SK-N-SH (cell line): ENCODE results near the gene SPOCK1. TPM values are rescaled to one million over a fixed set of nuclear protein-coding genes. Genes with fewer than 3 reads are reported as not detected.

Experiments used
- CTCF ChIA-PET: fragments of 300-600, 350-600 bp; formaldehyde crosslinking; extraction: SDS; loops from one replicate; lab custom pipeline; 2021; lab: Yijun Ruan, JAX
- POLR2A ChIA-PET: fragments of 350-600 bp; sonication (Branson Sonifier 250); formaldehyde crosslinking; extraction: SDS; loops from one replicate; lab custom pipeline; 2020; ENCODE audit warnings: antibody characterized with exemption, inconsistent platforms; lab: Yijun Ruan, JAX
- DNase-seq: peaks from one replicate; pipeline ENCODE4 v3.0.0; 2012
- H2AFZ ChIP-seq: fragments of 200-600 bp; sonication (generic); 2 replicates; pipeline ENCODE4 v1.8.1; 2016; ENCODE audit warnings: antibody characterized with exemption, mild to moderate bottlenecking, low read depth
- H3F3A ChIP-seq: fragments of 200-600 bp; sonication (generic); replicated peaks from 2 replicates; pipeline ENCODE3; 2016; ENCODE audit warnings: antibody characterized with exemption, mild to moderate bottlenecking; ENCODE audit not compliant: insufficient read depth
- H3K27ac ChIP-seq, 2 experiments: fragments of 200-500 bp in 1 of 2; fragments of 200-600 bp in 1 of 2; sonication (Bioruptor generic) in 1 of 2; sonication (generic), shearing (Covaris generic) in 1 of 2; 2 replicates each; pipeline versions ENCODE4 v1.5.1 to v1.6.1; 2014 to 2016; ENCODE audit warnings: low read depth in 2 of 2, inconsistent platforms in 1 of 2, low read length in 1 of 2, mild to moderate bottlenecking in 1 of 2, mixed read lengths in 1 of 2
- H3K27me3 ChIP-seq: fragments of 200-600 bp; sonication (generic), shearing (Covaris generic); 2 replicates; pipeline ENCODE4 v1.6.1; 2016; ENCODE audit warnings: mixed run types; ENCODE audit not compliant: insufficient read depth
- H3K36me3 ChIP-seq, 2 experiments: fragments of 200-500 bp in 1 of 2; fragments of 200-600 bp in 1 of 2; sonication (Bioruptor generic) in 1 of 2; sonication (generic) in 1 of 2; replicated peaks in 1 of 2; 2 replicates each; pipeline versions ENCODE3 to v1.5.1; 2014 to 2016; ENCODE audit warnings: low read length in 1 of 2, mild to moderate bottlenecking in 1 of 2; ENCODE audit not compliant: insufficient read depth in 2 of 2, control insufficient read depth in 1 of 2
- H3K4me1 ChIP-seq, 2 experiments: fragments of 200-500 bp in 1 of 2; fragments of 200-600 bp in 1 of 2; sonication (Bioruptor generic) in 1 of 2; sonication (generic), shearing (Covaris generic) in 1 of 2; 2 replicates each; pipeline versions ENCODE4 v1.5.1 to v1.6.1; 2014 to 2016; ENCODE audit warnings: low read depth in 1 of 2, low read length in 1 of 2, mixed run types in 1 of 2; ENCODE audit not compliant: insufficient read depth in 2 of 2, control insufficient read depth in 1 of 2
- H3K4me2 ChIP-seq: fragments of 200-600 bp; sonication (generic), shearing (Covaris generic); 2 replicates; pipeline ENCODE4 v1.6.1; 2017; ENCODE audit warnings: mixed run types
- H3K4me3 ChIP-seq, 2 experiments: fragments of 200-500 bp in 1 of 2; fragments of 200-600 bp in 1 of 2; sonication (Bioruptor generic) in 1 of 2; sonication (generic), shearing (Covaris generic) in 1 of 2; 2 replicates each; pipeline versions ENCODE4 v1.5.1 to v1.8.1; 2014 to 2016; ENCODE audit warnings: low read depth in 2 of 2, inconsistent platforms in 1 of 2, low read length in 1 of 2, mild to moderate bottlenecking in 1 of 2, mixed read lengths in 1 of 2, moderate library complexity in 1 of 2
- H3K79me2 ChIP-seq: fragments of 200-600 bp; sonication (generic); 2 replicates; pipeline ENCODE4 v1.8.1; 2017; ENCODE audit warnings: mild to moderate bottlenecking; ENCODE audit not compliant: insufficient read depth
- H3K9ac ChIP-seq: fragments of 200-600 bp; sonication (generic); 2 replicates; pipeline ENCODE4 v1.6.1; 2017; ENCODE audit warnings: mixed run types
- H3K9me2 ChIP-seq: fragments of 200-600 bp; sonication (generic); 2 replicates; pipeline ENCODE4 v1.6.1; 2017; ENCODE audit warnings: mixed run types
- H3K9me3 ChIP-seq: fragments of 200-600 bp; sonication (generic); 2 replicates; pipeline ENCODE4 v1.6.1; 2017; ENCODE audit warnings: mixed run types, mild to moderate bottlenecking, moderate library complexity
- H4K20me1 ChIP-seq: fragments of 200-600 bp; sonication (generic); 2 replicates; pipeline ENCODE4 v1.6.1; 2017; ENCODE audit warnings: mild to moderate bottlenecking, mixed run types; ENCODE audit not compliant: insufficient read depth
- CHD2 ChIP-seq: fragments of 150-350 bp; IDR thresholded peaks from 2 replicates; pipeline ENCODE4 v1.6.1; 2018; ENCODE audit warnings: low read length; ENCODE audit not compliant: partially characterized antibody
- ELF1 ChIP-seq: IDR thresholded peaks from 2 replicates; pipeline ENCODE4 v1.4.0; 2012
- FOXJ3 ChIP-seq: sonication (generic); formaldehyde crosslinking; IDR thresholded peaks from 2 replicates; pipeline ENCODE4 v1.5.1; 2020; ENCODE audit warnings: mild to moderate bottlenecking, missing genetic modification reagents
- FOXM1 ChIP-seq: IDR thresholded peaks from 2 replicates; pipeline ENCODE4 v1.4.0; 2012; ENCODE audit warnings: low read depth, mild to moderate bottlenecking
- GABPA ChIP-seq: IDR thresholded peaks from 2 replicates; pipeline ENCODE4 v1.4.0; 2012; ENCODE audit warnings: low read depth, mild to moderate bottlenecking
- GATA2 ChIP-seq: sonication (generic); formaldehyde crosslinking; IDR thresholded peaks from 2 replicates; pipeline ENCODE4 v1.5.0; 2020; ENCODE audit warnings: mild to moderate bottlenecking, missing genetic modification reagents
- MEF2A ChIP-seq: IDR thresholded peaks from 2 replicates; pipeline ENCODE4 v1.4.0; 2012; ENCODE audit warnings: low read depth, borderline replicate concordance
- MXI1 ChIP-seq: IDR thresholded peaks from 2 replicates; pipeline ENCODE4 v1.6.1; 2012; ENCODE audit warnings: mild to moderate bottlenecking, low read depth, low read length, improper control_type of control experiment
- NFIC ChIP-seq: IDR thresholded peaks from 2 replicates; pipeline ENCODE4 v1.4.0; 2012; ENCODE audit warnings: borderline replicate concordance
- POLR2AphosphoS5 ChIP-seq: IDR thresholded peaks from 2 replicates; pipeline ENCODE4 v1.6.1; 2012; ENCODE audit warnings: low read depth, low read length
- RAD21 ChIP-seq: IDR thresholded peaks from 2 replicates; pipeline ENCODE4 v1.6.1; 2012; ENCODE audit warnings: mild to moderate bottlenecking, low read length
- RCOR1 ChIP-seq: fragments of 150-350 bp; IDR thresholded peaks from 2 replicates; pipeline ENCODE4 v1.6.1; 2017; ENCODE audit warnings: antibody characterized with exemption, low read length
- REST ChIP-seq: IDR thresholded peaks from 2 replicates; pipeline ENCODE4 v1.6.1; 2012; ENCODE audit warnings: mild to moderate bottlenecking, low read depth, low read length, moderate library complexity
- RXRA ChIP-seq: IDR thresholded peaks from 2 replicates; pipeline ENCODE4 v1.4.0; 2012; ENCODE audit warnings: low read depth, mild to moderate bottlenecking, borderline replicate concordance
- SIN3A ChIP-seq: IDR thresholded peaks from 2 replicates; pipeline ENCODE4 v1.6.1; 2012; ENCODE audit warnings: low read depth, mild to moderate bottlenecking, low read length, moderate library complexity, borderline replicate concordance
- TAF1 ChIP-seq: IDR thresholded peaks from 2 replicates; pipeline ENCODE4 v1.6.1; 2012; ENCODE audit warnings: low read depth, mild to moderate bottlenecking, low read length, moderate library complexity, borderline replicate concordance
- USF1 ChIP-seq: IDR thresholded peaks from 2 replicates; pipeline ENCODE4 v1.4.0; 2012; ENCODE audit warnings: low read depth, borderline replicate concordance
- USF2 ChIP-seq: fragments of 150-350 bp; IDR thresholded peaks from 2 replicates; pipeline ENCODE4 v1.6.1; 2017; ENCODE audit warnings: antibody characterized with exemption, low read length, low read depth, borderline replicate concordance
- YY1 ChIP-seq: IDR thresholded peaks from 2 replicates; pipeline ENCODE4 v1.4.0; 2012; ENCODE audit warnings: low read depth, mild to moderate bottlenecking
- WGBS: methylation state at CpG from one replicate; pipeline ENCODE4 v1.1.6; 2017; ENCODE audit warnings: low lambda C conversion rate; 5-methylcytosine and 5-hydroxymethylcytosine counted together
- polyA plus RNA-seq, 3 experiments: library from polyadenylated mRNA; depleted of rRNA; stranded (reverse); fragments of >200 nt; gene quantifications; 2 replicates each; pipeline ENCODE4 v1.2.3, GENCODE V29; 2012

Gene SPOCK1
- polyA plus RNA-seq, 1 of the 3 experiments (the other 2 are of a cell fraction) = 11.3 TPM

GRCh38 chr5:137176126-137176525, 323.0 kb downstream of the SPOCK1 start (continued):
- no peak for TF ChIP-seq REST
- TF ChIP-seq MEF2A = no peak

- CTCF ChIA-PET = no interaction called here
- no peaks in the 10 kb centered on the region for H3K9me2 ChIP-seq
- no peaks in the 10 kb centered on the region for H3K9me3 ChIP-seq
- POLR2A ChIA-PET = no interaction called here
- H3K4me1 ChIP-seq = peaks cover 0 to 25% of the 10 kb centered on the region in 2 experiments; a peak in 2 of 4 replicates
- no peak overlapping the region for H3K4me2 ChIP-seq
- peaks cover 2% of the 10 kb centered on the region for H3F3A ChIP-seq
- no peak overlapping the region for H3K9ac ChIP-seq
- no peak overlapping the region for H2AFZ ChIP-seq
- no peak overlapping the region for H3K4me3 ChIP-seq
- no peak for DNase-seq
- H4K20me1 ChIP-seq = no peaks in the 10 kb centered on the region
- WGBS = 32% methylated on average over 3 of the region's 3 CpGs
- no peaks in the 10 kb centered on the region for H3K27me3 ChIP-seq
- TF ChIP-seq SIN3A = no peak
- TF ChIP-seq CHD2 = no peak
- TF ChIP-seq USF1 = no peak
- no peak for TF ChIP-seq YY1
- TF ChIP-seq ELF1 = no peak
- no peak for TF ChIP-seq POLR2AphosphoS5
- no peak for TF ChIP-seq GATA2 (CRISPR knock-in tag)
- no peak for TF ChIP-seq RCOR1
- no peak for TF ChIP-seq GABPA
- TF ChIP-seq MXI1 = no peak
- no peak for TF ChIP-seq MEF2A
- TF ChIP-seq NFIC = no peak
- no peak for TF ChIP-seq FOXM1
- TF ChIP-seq TAF1 = no peak
- TF ChIP-seq RXRA = no peak
- no peak for TF ChIP-seq REST
- TF ChIP-seq FOXJ3 (CRISPR knock-in tag) = no peak
- TF ChIP-seq USF2 = no peak
- no peak for TF ChIP-seq RAD21
- no peak overlapping the region for H3K27ac ChIP-seq
- H3K79me2 ChIP-seq = peaks cover 3% of the 10 kb centered on the region; the same call in 1 of the 2 replicates
- H3K36me3 ChIP-seq = no peaks in the 10 kb centered on the region
Measured at GRCh38 chr5:137174196-137174595, 324.9 kb downstream of the SPOCK1 start.
